AG09309 (cell line): Measurements from ENCODE around the gene RPE.

Source experiments
- DNase-seq: peaks from one replicate; pipeline ENCODE4 v3.0.0-alpha.2; 2010; ENCODE audit warnings: low read depth
- H3K4me3 ChIP-seq: 2 replicates; pipeline ENCODE4 v1.5.1; 2011; ENCODE audit warnings: mild to moderate bottlenecking, low read depth, low read length, moderate library complexity; ENCODE audit not compliant: control insufficient read depth
- CTCF ChIP-seq: IDR thresholded peaks from 2 replicates; pipeline ENCODE4 v1.5.1; 2011; ENCODE audit warnings: mild to moderate bottlenecking, low read depth, low read length, inconsistent platforms; ENCODE audit not compliant: insufficient read depth, control insufficient read depth; ENCODE audit errors: missing control alignments

Gene RPE

DNA sequence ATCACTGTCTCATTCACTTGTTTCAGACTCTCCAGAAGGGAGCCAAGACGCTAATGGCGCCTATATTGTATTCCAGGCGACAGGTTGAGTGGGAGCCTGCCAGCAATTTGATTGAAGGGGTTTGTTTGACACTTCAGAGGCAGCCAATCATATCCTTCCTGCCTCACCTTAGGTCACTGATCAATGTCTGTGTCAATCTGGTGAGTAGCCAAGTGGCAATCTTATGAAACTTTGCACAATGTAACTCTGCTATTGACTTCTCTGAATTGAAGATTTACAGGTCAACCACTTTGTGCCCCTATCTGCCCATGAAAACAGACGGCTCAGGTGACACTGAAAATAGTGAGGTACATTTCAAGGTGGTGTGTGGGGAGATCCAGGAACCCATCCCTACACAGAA, 32.7 kb upstream of the RPE start:
- H3K4me3 ChIP-seq: no peak overlapping the region
- TF ChIP-seq CTCF: no peak
- DNase-seq: no peak

DNA sequence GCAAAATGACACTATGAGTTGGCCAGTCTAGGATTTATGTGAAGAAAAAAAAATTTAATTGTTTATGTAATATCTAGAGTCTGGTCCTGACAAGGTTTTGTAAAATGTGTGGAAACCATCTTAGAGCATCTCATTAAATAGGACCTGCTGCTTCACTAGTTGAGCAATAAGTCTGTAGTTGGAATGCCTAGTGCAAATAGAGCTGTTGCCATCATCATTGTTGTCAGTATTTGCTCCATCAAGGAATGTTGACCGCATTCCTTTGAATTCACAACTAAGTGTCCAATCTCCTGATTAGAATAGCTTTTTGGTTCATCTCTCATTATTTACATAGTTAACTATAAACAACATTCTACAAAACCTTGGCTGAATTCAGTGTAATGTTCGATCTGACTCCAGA, 32.2 kb upstream of the RPE start:
- TF ChIP-seq CTCF: no peak

GRCh38 chr2:209970711-209971110, 31.7 kb upstream of the RPE start:
- TF ChIP-seq CTCF: no peak
- no peak for DNase-seq
- H3K4me3 ChIP-seq: no peak overlapping the region

More for the DNA sequence above, 32.2 kb upstream of the RPE start:
- H3K4me3 ChIP-seq: no peak overlapping the region
- DNase-seq: no peak

GRCh38 chr2:209973328-209973727, 29.1 kb upstream of the RPE start:
- no peak for TF ChIP-seq CTCF
- DNase-seq: no peak
- H3K4me3 ChIP-seq: no peak overlapping the region

- H3K4me3 ChIP-seq: no peak overlapping the region
- no peak for DNase-seq
- TF ChIP-seq CTCF: no peak
These were observed 27.9 kb upstream of the RPE start for GRCh38 chr2:209974576-209974975.

DNA sequence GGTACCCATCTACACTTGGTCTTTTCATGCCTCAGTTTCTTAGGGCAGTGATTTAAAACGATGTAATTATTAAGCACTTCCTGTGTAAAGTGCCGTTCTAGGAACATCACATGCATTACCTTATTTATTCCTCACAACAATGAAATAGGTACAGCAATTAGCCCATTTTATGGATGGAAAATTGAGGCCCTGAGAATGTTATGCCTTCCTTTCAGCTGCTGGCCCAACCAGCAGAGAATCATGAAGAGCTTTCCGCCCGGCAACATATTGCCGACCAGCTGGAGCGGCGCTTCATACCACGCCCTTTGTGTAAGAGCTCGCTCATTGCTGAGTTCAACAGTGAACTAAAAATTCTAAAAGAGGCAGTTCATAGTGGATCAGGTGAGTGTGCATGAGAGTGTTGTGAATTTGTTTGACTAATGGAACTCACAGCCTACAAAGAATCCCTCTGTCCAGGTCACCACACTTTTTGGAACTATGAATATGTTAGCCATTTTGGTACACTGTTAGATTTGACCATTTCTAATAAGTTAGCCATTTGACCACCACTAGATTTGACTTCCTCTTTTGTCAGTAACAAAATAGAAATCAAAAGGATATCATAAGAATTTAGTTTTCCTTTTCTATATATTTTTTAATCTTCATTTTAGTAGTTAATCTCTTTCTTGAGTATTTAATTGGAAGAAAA, 25.6 kb upstream of the RPE start:
- no peak for TF ChIP-seq CTCF
- no peak overlapping the region for H3K4me3 ChIP-seq
- DNase-seq: no peak

GRCh38 chr2:209977386-209978239, 24.8 kb upstream of the RPE start:
- peak; percentile 31 for TF ChIP-seq CTCF
- H3K4me3 ChIP-seq: no peak overlapping the region
- DNase-seq: peak; percentile 10
